Right lobe of liver (tissue), 6 donors: ENCODE data around the gene DYNC1I2. TPM values are rescaled to one million over a fixed set of nuclear protein-coding genes. Genes with fewer than 3 reads are reported as not detected.
"Not testable (repeated sequence)": the region's sequence is repeated elsewhere in the genome, so short reads cannot be mapped to it uniquely, and the experiment has no call there.

ENCODE experiments used
- ATAC-seq, 4 donors: fragments of 200-7000 bp; cut with Tn5 transposase; one replicate each; pipeline ENCODE4 v1.9.1; 2020; ENCODE audit warnings: mild to moderate bottlenecking in 4 of 4, moderate library complexity in 4 of 4
- DNase-seq, 3 donors: peaks; one replicate each; pipeline ENCODE4 v3.0.0-alpha.2; 2020
- H3K27ac ChIP-seq, 3 donors: fragments of 200-600 bp; one replicate each; pipeline ENCODE4 v1.8.0; 2022
- H3K27me3 ChIP-seq, 2 donors: fragments of 200-600 bp; one replicate each; pipeline ENCODE4 v1.8.0; 2022
- H3K36me3 ChIP-seq, 4 donors: fragments of 200-600 bp; sonication (generic) in 1 of 4; one replicate each; pipeline versions ENCODE4 v1.5.1 to v1.8.0; 2017 to 2022; ENCODE audit warnings: control low read depth in 1 of 4
- H3K4me1 ChIP-seq, 4 donors: fragments of 200-600 bp; sonication (generic) in 1 of 4; one replicate each; pipeline versions ENCODE4 v1.5.1 to v1.8.0; 2017 to 2022; ENCODE audit warnings: control low read depth in 1 of 4
- H3K4me3 ChIP-seq, 3 donors: fragments of 200-600 bp; one replicate each; pipeline ENCODE4 v1.8.0; 2022
- H3K9me3 ChIP-seq, 4 donors: fragments of 200-600 bp; sonication (generic) in 1 of 4; one replicate each; pipeline versions ENCODE4 v1.5.1 to v1.8.0; 2017 to 2022; ENCODE audit warnings: control low read depth in 1 of 4
- POLR2A ChIP-seq: fragments of 450-650 bp; IDR thresholded peaks from one replicate; pipeline ENCODE4 v1.6.1; 2017; ENCODE audit warnings: antibody characterized with exemption, mild to moderate bottlenecking
- WGBS: methylation state at CpG from one replicate; pipeline ENCODE4 v1.1.6; 2018; ENCODE audit warnings: low coverage, low lambda C conversion rate; ENCODE audit not compliant: insufficient coverage; ENCODE audit errors: missing lambda C conversion rate; 5-methylcytosine and 5-hydroxymethylcytosine counted together
- intact Hi-C, 2 donors: fragments of 100-400 bp; cut with DNase I; formaldehyde crosslinking; loops; one replicate each; pipeline versions ENCODE4 v1.11.2 to v1.14.1; 2022
- total RNA-seq, 6 experiments: library from RNA; depleted of rRNA in 2 of 6; stranded (reverse); fragments of >200 nt in 2 of 6; fragmentation: NEBNext Ultra II Directional in 3 of 6; extraction: Animal tissue kit (Norgen Biotek cat#: 25700) in 3 of 6; gene quantifications; one replicate each; pipeline versions ENCODE4 v1.1.0 to v1.2.4, GENCODE V29; 2016 to 2023
- TF ChIP-seq, protein P1 (sequence below), 4 donors: fragments of 200-600 bp in 3 of 4; fragments of 450-650 bp in 1 of 4; IDR thresholded peaks; one replicate each; pipeline versions ENCODE4 v1.5.1 to v1.8.0; 2016 to 2022; ENCODE audit warnings: antibody characterized with exemption in 4 of 4, mild to moderate bottlenecking in 2 of 4
- donor health status: DM: no; HTN: yes; CAD: no.
- donor health status: DM: no; HTN: no; CAD: no.
- donor health status: DM: no; HTN: no; CAD: no.
- donor health status: DM: no; HTN: yes; CAD: no.
- donor health status: DM: no; HTN: yes; CAD: no.

DYNC1I2 gene
- total RNA-seq, 6 experiments from 2014 or later = 19.1 to 33.6 (median 28.6) TPM

DNA sequence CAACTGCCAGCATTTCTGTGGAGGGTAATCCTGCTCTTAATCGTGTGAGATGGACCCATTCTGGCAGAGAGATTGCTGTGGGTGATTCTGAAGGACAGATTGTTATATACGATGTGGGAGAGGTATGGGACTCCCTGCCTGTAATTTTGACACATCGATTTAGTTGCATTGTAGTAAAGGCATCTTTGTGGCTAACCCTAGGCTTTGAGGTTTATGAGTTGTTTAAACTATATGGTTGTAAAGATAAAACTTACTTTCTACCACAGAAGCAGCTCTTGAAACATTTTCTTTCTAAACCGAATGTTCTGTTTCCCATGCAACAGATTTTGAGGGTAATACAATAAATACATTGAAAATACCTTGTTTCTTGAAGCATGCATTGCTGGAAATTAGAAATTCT, 58.5 kb downstream of the DYNC1I2 start:
- intact Hi-C loops = no loop called here
- 92% methylated on average over 4 of the region's 4 CpGs for WGBS
- ATAC-seq (no peak), DNase-seq (no peak)
- Histone ChIP-seq H3K27me3 (no peaks in the 10 kb centered on the region), H3K9me3 (no peaks in the 10 kb centered on the region), H3K36me3 (peaks cover 0 to 51% (median 10%) of the 10 kb centered on the region in 4 donors), H3K4me3 (no peak overlapping the region), H3K27ac (no peak overlapping the region), H3K4me1 (no peaks in the 10 kb centered on the region)
- no peak for TF ChIP-seq POLR2A
- TF ChIP-seq, protein P1, sequence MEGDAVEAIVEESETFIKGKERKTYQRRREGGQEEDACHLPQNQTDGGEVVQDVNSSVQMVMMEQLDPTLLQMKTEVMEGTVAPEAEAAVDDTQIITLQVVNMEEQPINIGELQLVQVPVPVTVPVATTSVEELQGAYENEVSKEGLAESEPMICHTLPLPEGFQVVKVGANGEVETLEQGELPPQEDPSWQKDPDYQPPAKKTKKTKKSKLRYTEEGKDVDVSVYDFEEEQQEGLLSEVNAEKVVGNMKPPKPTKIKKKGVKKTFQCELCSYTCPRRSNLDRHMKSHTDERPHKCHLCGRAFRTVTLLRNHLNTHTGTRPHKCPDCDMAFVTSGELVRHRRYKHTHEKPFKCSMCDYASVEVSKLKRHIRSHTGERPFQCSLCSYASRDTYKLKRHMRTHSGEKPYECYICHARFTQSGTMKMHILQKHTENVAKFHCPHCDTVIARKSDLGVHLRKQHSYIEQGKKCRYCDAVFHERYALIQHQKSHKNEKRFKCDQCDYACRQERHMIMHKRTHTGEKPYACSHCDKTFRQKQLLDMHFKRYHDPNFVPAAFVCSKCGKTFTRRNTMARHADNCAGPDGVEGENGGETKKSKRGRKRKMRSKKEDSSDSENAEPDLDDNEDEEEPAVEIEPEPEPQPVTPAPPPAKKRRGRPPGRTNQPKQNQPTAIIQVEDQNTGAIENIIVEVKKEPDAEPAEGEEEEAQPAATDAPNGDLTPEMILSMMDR (IDR thresholded peaks at IDR 0.05) = no peak

DNA sequence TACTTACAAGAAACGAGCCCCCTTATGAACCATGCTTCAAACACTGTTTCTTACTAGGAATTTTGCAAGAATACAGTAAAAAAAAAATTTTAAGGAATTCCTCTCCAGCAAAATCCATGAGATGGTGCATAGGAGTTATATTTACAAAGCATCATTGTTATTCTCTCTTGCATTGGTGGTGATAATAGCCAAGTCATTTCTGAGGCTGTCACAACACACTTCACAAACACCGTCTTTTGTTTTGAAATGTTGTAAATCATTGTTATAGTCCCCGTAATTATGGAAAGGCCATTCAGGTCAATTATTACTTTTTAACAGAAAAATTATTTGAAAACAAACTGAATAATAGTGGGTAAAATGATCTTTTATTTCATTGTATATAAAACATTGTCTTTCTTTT, 60.1 kb downstream of the DYNC1I2 start:
- Histone ChIP-seq H3K9me3 (no peaks in the 10 kb centered on the region), H3K4me1 (no peaks in the 10 kb centered on the region), H3K27me3 (no peaks in the 10 kb centered on the region), H3K36me3 (peaks cover 0 to 51% (median 10%) of the 10 kb centered on the region in 4 donors), H3K27ac (no peak overlapping the region), H3K4me3 (no peak overlapping the region)
- TF ChIP-seq POLR2A = no peak
- TF ChIP-seq, protein P1 (IDR thresholded peaks at IDR 0.05) = no peak
- WGBS = 94% methylated on average over 3 of the region's 3 CpGs
- DNase-seq (no peak), ATAC-seq (no peak)
- intact Hi-C loops = no loop called here

DNA sequence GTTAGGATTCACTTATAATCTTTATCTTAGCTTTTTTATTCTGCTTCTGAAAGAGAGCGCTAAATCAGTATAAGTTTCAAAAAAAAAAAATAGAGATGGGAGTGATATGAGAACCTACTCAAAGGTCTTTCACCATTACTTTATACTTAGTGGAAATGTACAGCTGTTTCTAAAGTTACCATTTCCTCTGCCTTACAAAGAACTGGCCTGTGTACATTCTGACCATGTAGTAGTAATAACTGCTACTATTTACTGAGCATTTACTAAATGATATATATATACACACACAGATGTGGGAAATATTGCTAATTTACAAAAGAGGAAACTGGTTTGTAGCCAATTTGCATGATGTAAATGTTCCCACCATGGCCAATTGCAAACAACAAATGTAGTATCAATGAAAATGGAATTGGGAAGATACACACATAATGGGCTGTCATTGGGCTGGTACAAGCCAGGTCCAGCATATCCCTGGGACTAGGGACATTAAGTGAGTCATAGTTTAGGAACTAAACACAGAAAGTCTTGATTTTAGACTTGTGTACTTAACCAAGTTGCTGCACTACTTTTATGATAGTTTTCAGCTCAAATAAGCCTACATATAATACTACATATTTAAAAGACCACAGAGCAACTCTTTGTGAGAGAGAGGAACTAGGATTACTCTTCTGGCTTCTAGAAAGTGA, 67.1 kb downstream of the DYNC1I2 start:
- Histone ChIP-seq H3K9me3 (no peaks in the 10 kb centered on the region), H3K4me3 (no peak overlapping the region), H3K27ac (no peak overlapping the region), H3K4me1 (no peaks in the 10 kb centered on the region), H3K27me3 (no peaks in the 10 kb centered on the region), H3K36me3 (peaks cover 0 to 5% (median 0%) of the 10 kb centered on the region in 4 donors)
- ATAC-seq = peak in 1 of 4 donors; percentile 28
- DNase-seq = no peak
- intact Hi-C loops = no loop called here
- 64% methylated on average over 1 of the region's 1 CpG for WGBS
- TF ChIP-seq POLR2A = no peak
- TF ChIP-seq, protein P1 (IDR thresholded peaks at IDR 0.05) = no peak

DNA sequence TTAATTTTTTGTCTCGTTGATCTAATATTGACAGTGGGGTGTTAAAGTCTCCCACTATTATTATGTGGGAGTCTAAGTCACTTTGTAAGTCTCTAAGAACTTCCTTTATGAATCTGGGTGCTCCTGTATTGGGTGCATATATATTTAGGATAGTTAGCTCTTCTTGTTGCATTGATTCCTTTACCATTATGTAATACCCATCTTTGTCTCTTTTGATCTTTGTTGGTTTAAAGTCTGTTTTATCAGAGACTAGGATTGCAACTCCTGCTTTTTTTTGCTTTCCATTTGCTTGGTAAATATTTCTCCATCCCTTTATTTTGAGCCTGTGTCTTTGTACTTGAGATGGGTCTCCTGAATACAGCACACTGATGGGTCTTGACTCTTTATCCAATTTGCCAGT, 71.5 kb downstream of the DYNC1I2 start:
- H3K27ac ChIP-seq, H3K36me3 ChIP-seq, H3K27me3 ChIP-seq, H3K4me3 ChIP-seq, H3K4me1 ChIP-seq, DNase-seq, H3K9me3 ChIP-seq, ATAC-seq, intact Hi-C loops: not testable (repeated sequence)
- WGBS = 86% methylated on average over 1 of the region's 1 CpG

DNA sequence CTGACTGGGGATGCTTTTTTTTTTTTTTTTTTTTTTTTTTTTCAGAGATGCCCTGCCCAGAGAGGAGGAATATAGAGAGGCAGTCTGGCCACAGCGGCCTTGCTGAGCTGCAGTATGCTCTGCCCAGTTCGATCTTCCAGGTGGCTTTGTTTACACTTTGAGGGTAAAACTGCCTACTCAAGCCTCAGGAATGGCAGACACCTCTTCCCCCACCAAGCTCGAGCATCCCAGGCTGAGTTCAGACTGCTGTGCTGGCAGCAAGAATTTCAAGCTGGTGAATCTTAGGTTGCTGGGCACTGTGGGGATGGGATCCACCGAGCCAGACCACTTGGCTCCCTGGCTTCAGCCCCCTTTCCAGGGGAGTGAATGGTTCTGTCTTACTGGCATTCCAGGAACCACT, 73.9 kb downstream of the DYNC1I2 start:
- H3K36me3 ChIP-seq, H3K9me3 ChIP-seq, H3K4me1 ChIP-seq, DNase-seq, H3K27ac ChIP-seq, intact Hi-C loops, ATAC-seq, H3K27me3 ChIP-seq, H3K4me3 ChIP-seq: not testable (repeated sequence)
- 87% methylated on average over 3 of the region's 4 CpGs for WGBS
